H9 (cell line): ENCODE data around the gene UTS2R. TPM values are rescaled to one million over a fixed set of nuclear protein-coding genes. Genes with fewer than 3 reads are reported as not detected.

ENCODE experiments used
- DNase-seq: peaks from one replicate; pipeline ENCODE4 v3.0.0-alpha.2; 2017
- H2AFZ ChIP-seq: one replicate; pipeline ENCODE4 v1.6.1; 2013; ENCODE audit warnings: mild to moderate bottlenecking, low read length, control low read depth, moderate library complexity
- H2AK5ac ChIP-seq: 2 replicates; pipeline ENCODE4 v1.6.1; 2013; ENCODE audit warnings: low read length, control low read depth, mixed read lengths; ENCODE audit not compliant: insufficient read length
- H2BK120ac ChIP-seq: one replicate; pipeline ENCODE4 v1.6.1; 2013; ENCODE audit warnings: low read depth, mild to moderate bottlenecking, low read length, control low read depth, inconsistent platforms; ENCODE audit not compliant: poor library complexity, severe bottlenecking
- H2BK12ac ChIP-seq: 2 replicates; pipeline ENCODE4 v1.6.1; 2013; ENCODE audit warnings: low read length, control low read depth, mixed read lengths, low read depth; ENCODE audit not compliant: insufficient read length
- H2BK15ac ChIP-seq: 2 replicates; pipeline ENCODE4 v1.6.1; 2013; ENCODE audit warnings: low read depth, low read length, control low read depth
- H2BK20ac ChIP-seq: one replicate; pipeline ENCODE4 v1.6.1; 2013; ENCODE audit warnings: low read depth, mild to moderate bottlenecking, low read length, control low read depth, inconsistent platforms; ENCODE audit not compliant: poor library complexity, severe bottlenecking
- H2BK5ac ChIP-seq: 2 replicates; pipeline ENCODE4 v1.6.1; 2013; ENCODE audit warnings: low read length, control low read depth, mixed read lengths; ENCODE audit not compliant: insufficient read length
- H3K14ac ChIP-seq: 2 replicates; pipeline ENCODE4 v1.6.1; 2013; ENCODE audit warnings: low read length, control low read depth; ENCODE audit not compliant: insufficient read depth
- H3K18ac ChIP-seq: 2 replicates; pipeline ENCODE4 v1.6.1; 2013; ENCODE audit warnings: low read depth, mild to moderate bottlenecking, mixed read lengths, low read length, control low read depth; ENCODE audit not compliant: insufficient read length
- H3K23ac ChIP-seq: 2 replicates; pipeline ENCODE4 v1.6.1; 2013; ENCODE audit warnings: low read length, control low read depth, mixed read lengths, low read depth; ENCODE audit not compliant: insufficient read length
- H3K23me2 ChIP-seq: 2 replicates; pipeline ENCODE4 v1.6.1; 2013; ENCODE audit warnings: low read depth, mild to moderate bottlenecking, mixed read lengths, low read length, control low read depth; ENCODE audit not compliant: insufficient read length, poor library complexity, severe bottlenecking
- H3K27ac ChIP-seq: 2 replicates; pipeline ENCODE4 v1.5.1; 2013; ENCODE audit warnings: low read length, control low read depth, mixed read lengths, low read depth; ENCODE audit not compliant: insufficient read length
- H3K27me3 ChIP-seq: 2 replicates; pipeline ENCODE4 v1.6.1; 2013; ENCODE audit warnings: low read length, control low read depth, inconsistent platforms; ENCODE audit not compliant: insufficient read depth
- H3K4ac ChIP-seq: 2 replicates; pipeline ENCODE4 v1.6.1; 2013; ENCODE audit warnings: low read depth, mild to moderate bottlenecking, control low read depth, inconsistent platforms, low read length, moderate library complexity
- H3K4me1 ChIP-seq: 2 replicates; pipeline ENCODE4 v1.6.1; 2013; ENCODE audit warnings: low read length, control low read depth, inconsistent platforms; ENCODE audit not compliant: insufficient read depth
- H3K4me2 ChIP-seq: 2 replicates; pipeline ENCODE4 v1.6.1; 2013; ENCODE audit warnings: low read length, control low read depth, mixed read lengths; ENCODE audit not compliant: insufficient read length, insufficient read depth
- H3K56ac ChIP-seq: 2 replicates; pipeline ENCODE4 v1.6.1; 2013; ENCODE audit warnings: low read depth, mild to moderate bottlenecking, mixed read lengths, low read length, control low read depth; ENCODE audit not compliant: insufficient read length
- H3K79me1 ChIP-seq: 2 replicates; pipeline ENCODE4 v1.6.1; 2013; ENCODE audit warnings: low read depth, mild to moderate bottlenecking, moderate library complexity, low read length, control low read depth, inconsistent platforms; ENCODE audit not compliant: insufficient read depth, poor library complexity, severe bottlenecking
- H3K79me2 ChIP-seq: 2 replicates; pipeline ENCODE4 v1.6.1; 2013; ENCODE audit warnings: low read length, control low read depth, inconsistent platforms; ENCODE audit not compliant: insufficient read depth
- H3K9ac ChIP-seq: 2 replicates; pipeline ENCODE4 v1.6.1; 2013; ENCODE audit warnings: low read length, control low read depth, mixed read lengths; ENCODE audit not compliant: insufficient read length; ENCODE audit errors: extremely low read depth
- H3K9me3 ChIP-seq: one replicate; pipeline ENCODE4 v1.6.1; 2013; ENCODE audit warnings: low read depth, low read length, inconsistent platforms; ENCODE audit not compliant: control insufficient read depth
- H3T11ph ChIP-seq: one replicate; pipeline ENCODE4 v1.6.1; 2013; ENCODE audit warnings: mild to moderate bottlenecking, low read length, control low read depth, inconsistent platforms
- H4K20me1 ChIP-seq: one replicate; pipeline ENCODE4 v1.6.1; 2013; ENCODE audit not compliant: control insufficient read depth, insufficient read length, insufficient read depth
- H4K5ac ChIP-seq: 2 replicates; pipeline ENCODE4 v1.6.1; 2013; ENCODE audit warnings: low read depth, mild to moderate bottlenecking, mixed read lengths, low read length, control low read depth; ENCODE audit not compliant: insufficient read length
- H4K8ac ChIP-seq: replicated peaks from 2 replicates; pipeline ENCODE4 v1.6.1; 2013; ENCODE audit warnings: low read length, control low read depth, mixed read lengths, low read depth; ENCODE audit not compliant: insufficient read length
- H4K91ac ChIP-seq: 2 replicates; pipeline ENCODE4 v1.6.1; 2013; ENCODE audit warnings: low read depth, mild to moderate bottlenecking, moderate library complexity, mixed read lengths, low read length, control low read depth; ENCODE audit not compliant: insufficient read length
- H3K27ac Mint-ChIP-seq, 3 experiments: 2 replicates in 2 of 3; 3 replicates in 1 of 3; pipeline ENCODE4 v1.8.0; 2020 to 2021; ENCODE audit warnings: mixed read lengths in 3 of 3, mild to moderate bottlenecking in 1 of 3, moderate library complexity in 1 of 3
- H3K27me3 Mint-ChIP-seq: 2 replicates; pipeline ENCODE4 v1.8.0; 2021; ENCODE audit warnings: low read depth, mild to moderate bottlenecking, moderate library complexity, mixed read lengths
- H3K36me3 Mint-ChIP-seq, 3 experiments: 2 replicates in 2 of 3; 3 replicates in 1 of 3; pipeline ENCODE4 v1.8.0; 2020 to 2021; ENCODE audit warnings: low read depth in 3 of 3, mixed read lengths in 3 of 3; ENCODE audit not compliant: insufficient read depth in 1 of 3
- H3K4me1 Mint-ChIP-seq, 2 experiments: 2 replicates each; pipeline ENCODE4 v1.8.0; 2020; ENCODE audit warnings: mixed read lengths in 2 of 2
- H3K4me3 Mint-ChIP-seq, 2 experiments: 2 replicates in 1 of 2; 3 replicates in 1 of 2; pipeline ENCODE4 v1.8.0; 2020 to 2021; ENCODE audit warnings: mild to moderate bottlenecking in 2 of 2, mixed read lengths in 2 of 2, moderate library complexity in 1 of 2
- H3K9me3 Mint-ChIP-seq, 2 experiments: 2 replicates in 1 of 2; 3 replicates in 1 of 2; pipeline ENCODE4 v1.8.0; 2020; ENCODE audit warnings: mild to moderate bottlenecking in 2 of 2, mixed read lengths in 2 of 2, moderate library complexity in 1 of 2
- WGBS: extraction: QIAGEN DNeasy Blood & Tissue Kit; methylation state at CpG from one replicate; pipeline ENCODE4 v1.1.7; 2013; ENCODE audit warnings: missing lambda C conversion rate, low lambda C conversion rate, mixed read lengths; ENCODE audit not compliant: insufficient read length; ENCODE audit errors: extremely low coverage; 5-methylcytosine and 5-hydroxymethylcytosine counted together
- total RNA-seq: library from RNA; stranded (reverse); gene quantifications from 2 replicates; pipeline ENCODE4 v1.2.1, GENCODE V29; 2021
- TF ChIP-seq, protein P1 (sequence below): fragments of 200-600 bp; sonication (generic); conservative IDR thresholded peaks from 3 replicates; pipeline ENCODE4 v1.8.0; 2021; ENCODE audit warnings: antibody characterized with exemption, mild to moderate bottlenecking

The UTS2R gene
- total RNA-seq, 1 experiment from 2014 or later = 0.94 TPM

DNA sequence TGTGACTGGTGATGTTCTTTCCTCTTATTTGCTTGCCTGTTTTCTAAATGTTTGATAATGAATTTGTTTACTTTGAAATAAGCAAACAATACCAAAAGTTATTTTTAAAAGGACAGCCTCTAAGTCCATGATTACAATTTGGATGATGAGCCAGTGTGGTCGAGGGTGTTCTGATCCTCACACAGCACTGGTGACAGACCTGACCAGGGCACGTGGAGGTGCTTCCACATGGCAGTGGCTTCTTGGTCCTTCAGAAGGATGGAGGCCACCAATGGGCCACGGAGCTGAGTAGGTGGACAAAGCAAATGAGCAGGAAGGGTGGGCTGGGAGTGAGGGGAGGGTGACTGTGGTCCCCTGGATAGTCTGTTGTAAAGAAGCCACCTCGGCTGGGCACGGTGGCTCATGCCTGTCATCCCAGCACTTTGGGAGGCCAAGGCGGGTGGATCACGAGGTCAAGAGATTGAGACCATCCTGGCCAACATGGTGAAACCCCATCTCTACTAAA, 16.7 kb upstream of the UTS2R start:
- Histone ChIP-seq H4K20me1 (no peaks in the 10 kb centered on the region), H2BK5ac (no peak overlapping the region), H3K4ac (no peak overlapping the region), H3K4me1 (peaks cover 2% of the 10 kb centered on the region; the same call in 1 of the 2 replicates), H3K4me2 (no peak overlapping the region), H4K91ac (no peak overlapping the region), H3K23ac (no peak overlapping the region), H4K8ac (no peak overlapping the region), H2AFZ (no peak overlapping the region), H2BK120ac (no peak overlapping the region), H3K18ac (no peak overlapping the region), H2BK20ac (no peak overlapping the region), H2BK12ac (no peak overlapping the region), H2BK15ac (no peak overlapping the region), H3K79me2 (no peaks in the 10 kb centered on the region), H2AK5ac (no peak overlapping the region), H4K5ac (no peak overlapping the region), H3K14ac (no peak overlapping the region), H3K9me3 (no peaks in the 10 kb centered on the region), H3K27ac (no peak overlapping the region), H3K79me1 (no peaks in the 10 kb centered on the region), H3K23me2 (no peaks in the 10 kb centered on the region), H3T11ph (no peak overlapping the region), H3K56ac (no peak overlapping the region), H3K27me3 (no peaks in the 10 kb centered on the region), H3K9ac (no peak overlapping the region)
- H3K4me1 Mint-ChIP-seq = peaks cover 2 to 20% of the 10 kb centered on the region in 2 experiments
- no CpG with 5 or more reads among the region's 7 CpGs for WGBS
- DNase-seq = no peak
- no peak overlapping the region; a peak in 1 of 7 replicates for H3K27ac Mint-ChIP-seq
- H3K9me3 Mint-ChIP-seq = no peaks in the 10 kb centered on the region
- H3K27me3 Mint-ChIP-seq = peaks cover 6% of the 10 kb centered on the region
- H3K36me3 Mint-ChIP-seq = no peaks in the 10 kb centered on the region
- TF ChIP-seq, protein P1, sequence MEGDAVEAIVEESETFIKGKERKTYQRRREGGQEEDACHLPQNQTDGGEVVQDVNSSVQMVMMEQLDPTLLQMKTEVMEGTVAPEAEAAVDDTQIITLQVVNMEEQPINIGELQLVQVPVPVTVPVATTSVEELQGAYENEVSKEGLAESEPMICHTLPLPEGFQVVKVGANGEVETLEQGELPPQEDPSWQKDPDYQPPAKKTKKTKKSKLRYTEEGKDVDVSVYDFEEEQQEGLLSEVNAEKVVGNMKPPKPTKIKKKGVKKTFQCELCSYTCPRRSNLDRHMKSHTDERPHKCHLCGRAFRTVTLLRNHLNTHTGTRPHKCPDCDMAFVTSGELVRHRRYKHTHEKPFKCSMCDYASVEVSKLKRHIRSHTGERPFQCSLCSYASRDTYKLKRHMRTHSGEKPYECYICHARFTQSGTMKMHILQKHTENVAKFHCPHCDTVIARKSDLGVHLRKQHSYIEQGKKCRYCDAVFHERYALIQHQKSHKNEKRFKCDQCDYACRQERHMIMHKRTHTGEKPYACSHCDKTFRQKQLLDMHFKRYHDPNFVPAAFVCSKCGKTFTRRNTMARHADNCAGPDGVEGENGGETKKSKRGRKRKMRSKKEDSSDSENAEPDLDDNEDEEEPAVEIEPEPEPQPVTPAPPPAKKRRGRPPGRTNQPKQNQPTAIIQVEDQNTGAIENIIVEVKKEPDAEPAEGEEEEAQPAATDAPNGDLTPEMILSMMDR = no peak
- no peak overlapping the region; a peak in 1 of 5 replicates for H3K4me3 Mint-ChIP-seq
